Activated CD8-positive, alpha-beta memory T cell treated with anti-CD3 and anti-CD28 coated beads, Interleukin-2, amount 50 U/mL, for 24 hours (primary cell): ENCODE results near the gene CAMK2D.

Source experiments
- DNase-seq: peaks from one replicate; pipeline ENCODE4 v3.0.0-alpha.2; 2020; ENCODE audit errors: extremely low read depth

CAMK2D gene

DNA sequence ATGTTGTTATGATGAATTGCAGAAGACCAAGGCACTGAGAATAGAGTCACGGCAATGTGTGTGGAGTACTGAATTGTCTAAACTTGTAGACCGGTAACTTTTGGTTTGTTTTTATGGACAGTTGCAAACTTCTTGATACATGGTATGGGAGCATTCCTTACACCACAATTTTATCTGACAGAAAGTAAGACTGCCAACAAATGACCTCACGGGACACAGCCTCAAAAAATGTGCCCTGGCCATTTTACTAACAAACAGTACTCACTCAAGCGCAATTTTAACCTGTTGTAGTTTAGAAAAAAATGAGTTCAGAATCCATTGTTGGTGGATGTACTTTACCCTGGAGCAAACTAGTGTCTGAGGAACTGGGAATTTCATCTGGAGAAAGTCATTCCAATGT lies 321.2 kb downstream of the CAMK2D start:
- no peak for DNase-seq

DNA sequence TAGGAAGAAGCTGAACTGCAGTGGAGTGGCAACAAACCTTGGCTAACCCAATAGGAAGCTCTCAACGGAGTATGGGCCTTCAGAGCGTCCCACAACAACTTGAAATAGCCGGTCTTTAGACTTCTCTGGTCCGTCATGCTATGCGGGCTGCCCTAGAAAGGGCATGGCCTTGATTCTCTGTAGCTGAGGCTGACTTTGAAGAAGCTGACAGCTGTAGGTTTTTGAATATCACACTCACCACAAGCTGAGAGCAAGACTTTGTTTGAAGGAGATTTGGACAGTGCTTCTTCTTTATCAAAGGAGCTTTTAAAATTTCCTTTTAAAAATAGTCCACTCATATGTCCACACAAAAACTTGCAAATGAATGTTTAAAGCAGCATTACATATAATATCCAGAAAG lies 322.9 kb downstream of the CAMK2D start:
- DNase-seq = no peak

DNA sequence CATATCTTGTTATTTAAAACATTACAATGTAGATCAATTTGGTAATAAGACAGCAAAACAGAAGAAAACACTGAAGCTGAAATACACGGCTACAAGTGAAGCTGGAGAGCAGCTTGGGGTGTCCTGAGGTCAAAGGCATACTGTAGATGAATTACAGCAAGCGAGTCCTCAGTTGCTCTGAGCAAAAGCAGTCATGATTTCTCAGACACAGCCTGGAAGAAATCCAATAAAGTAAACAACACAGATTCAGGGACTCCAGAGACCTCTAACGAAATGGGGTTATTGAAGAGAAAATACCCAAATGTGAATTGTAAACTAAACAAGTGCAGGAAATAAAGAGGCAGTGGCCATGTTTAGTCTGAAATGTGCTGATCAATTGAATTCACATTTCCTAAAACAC lies 324.4 kb downstream of the CAMK2D start:
- DNase-seq = no peak

DNA sequence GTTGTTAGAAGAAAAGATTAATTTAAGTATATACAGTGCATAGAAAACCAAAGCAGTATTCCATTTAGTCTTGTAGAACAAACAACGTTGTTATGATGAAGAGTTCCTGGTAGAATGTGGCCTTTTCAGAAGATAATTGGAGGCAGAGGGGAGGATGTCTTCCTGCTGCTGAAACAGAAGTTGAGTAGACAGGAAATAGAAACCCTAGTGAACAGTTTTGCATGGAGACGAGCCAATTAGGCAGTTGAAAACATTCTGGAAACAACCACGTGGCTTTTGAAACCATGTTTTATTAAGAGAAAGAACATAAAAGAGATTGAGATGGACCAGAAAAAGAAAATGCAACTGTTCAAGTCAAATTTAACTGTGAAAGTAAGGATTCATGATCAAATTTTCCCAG lies 325.2 kb downstream of the CAMK2D start:
- no peak for DNase-seq

DNA sequence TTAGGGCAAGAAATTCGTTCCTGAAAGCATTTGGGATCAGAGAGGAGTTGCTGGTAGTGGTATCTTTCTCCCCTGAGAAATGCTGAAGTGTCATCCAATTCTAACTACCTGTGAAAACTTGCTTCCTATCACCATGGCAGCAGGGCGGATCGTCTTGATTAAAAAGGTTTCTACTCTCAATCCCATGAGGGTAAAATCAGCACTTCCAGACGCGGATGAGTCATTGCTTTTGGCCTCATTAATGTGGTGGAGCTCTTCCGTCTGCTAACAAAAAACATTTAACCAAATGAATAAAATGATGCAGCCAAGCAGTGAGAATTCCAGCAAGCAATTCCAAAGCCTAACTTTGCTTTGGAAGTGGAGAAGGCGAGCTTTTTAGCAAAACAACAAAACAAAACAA lies 325.6 kb downstream of the CAMK2D start:
- no peak for DNase-seq

DNA sequence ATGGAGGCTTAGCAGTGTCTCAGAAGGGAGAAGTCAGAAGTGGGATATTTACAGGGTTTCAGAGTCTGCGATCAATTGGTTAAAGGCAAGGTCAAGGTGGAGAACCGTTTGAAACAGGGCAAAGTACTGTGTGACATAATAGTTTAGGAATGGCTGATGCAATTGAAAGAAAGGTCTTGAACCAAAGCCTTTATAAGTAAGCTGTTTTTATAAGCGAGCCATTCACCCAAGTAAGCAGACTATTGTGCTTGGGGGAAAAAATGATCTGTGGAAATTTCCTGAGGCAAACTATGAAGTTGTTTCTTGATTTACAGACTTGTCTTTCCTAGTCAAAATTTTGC lies 327.3 kb downstream of the CAMK2D start:
- DNase-seq = no peak

- no peak for DNase-seq
These were observed 327.8 kb downstream of the CAMK2D start for GRCh38 chr4:113433536-113434246.

DNA sequence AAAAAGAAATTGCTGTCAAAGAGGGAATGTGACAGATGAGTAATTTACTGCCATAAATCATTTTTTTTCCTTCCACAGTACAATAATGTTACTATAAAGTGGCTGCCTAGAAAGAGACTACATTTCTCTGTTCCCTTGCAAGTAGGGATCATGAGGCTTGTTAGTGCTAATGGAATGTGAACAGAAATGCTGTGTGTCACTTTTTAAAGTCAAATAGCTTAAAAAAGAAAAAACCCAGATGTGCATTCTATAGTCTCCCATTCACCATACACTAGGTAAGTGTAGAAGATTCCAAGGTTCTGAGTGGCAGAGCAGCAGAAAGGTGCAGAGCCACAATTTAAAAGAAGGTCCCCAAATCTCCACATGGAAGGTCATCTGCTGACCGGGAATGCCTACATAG lies 328.4 kb downstream of the CAMK2D start:
- no peak for DNase-seq

DNA sequence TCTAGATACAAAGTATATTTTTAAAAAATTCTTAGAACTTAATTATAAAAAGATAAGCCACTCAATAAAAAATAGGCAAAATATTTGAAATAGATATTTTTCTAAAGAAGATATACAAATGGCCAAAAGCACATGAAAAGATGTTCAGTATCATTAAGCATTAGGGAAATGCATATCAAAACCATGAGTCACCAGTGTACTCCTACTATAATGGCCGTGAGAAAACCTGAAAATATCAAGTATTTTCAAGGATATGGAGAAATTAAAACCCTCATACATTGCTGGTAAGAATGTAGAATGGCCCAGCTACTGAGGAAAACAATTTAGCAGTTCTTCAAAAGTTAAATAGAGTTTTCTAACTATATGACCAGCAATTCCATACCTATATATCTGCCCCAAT lies 337.9 kb downstream of the CAMK2D start:
- no peak for DNase-seq

DNA sequence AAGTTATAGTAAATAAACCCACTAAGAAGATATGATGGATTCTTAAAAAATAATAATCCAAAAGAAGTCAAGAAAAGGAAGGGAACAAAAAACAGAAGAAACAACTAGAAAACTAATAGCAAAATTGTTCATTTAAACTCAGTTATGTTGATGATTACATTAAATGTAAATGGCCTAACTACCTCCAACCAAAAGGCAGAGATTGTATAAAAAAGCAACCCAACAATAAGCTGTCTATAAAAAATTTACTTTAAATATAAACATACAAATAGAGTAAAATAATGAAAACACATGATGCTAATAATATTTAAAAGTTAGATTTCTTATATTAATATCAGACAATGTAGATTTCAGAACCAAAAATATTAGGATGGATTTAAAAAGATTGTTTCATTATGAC lies 340.6 kb downstream of the CAMK2D start:
- no peak for DNase-seq

- DNase-seq = no peak
These were observed 341.9 kb downstream of the CAMK2D start for GRCh38 chr4:113419631-113420030.

- DNase-seq = no peak
These were observed 350.0 kb downstream of the CAMK2D start for GRCh38 chr4:113411496-113411938.

DNA sequence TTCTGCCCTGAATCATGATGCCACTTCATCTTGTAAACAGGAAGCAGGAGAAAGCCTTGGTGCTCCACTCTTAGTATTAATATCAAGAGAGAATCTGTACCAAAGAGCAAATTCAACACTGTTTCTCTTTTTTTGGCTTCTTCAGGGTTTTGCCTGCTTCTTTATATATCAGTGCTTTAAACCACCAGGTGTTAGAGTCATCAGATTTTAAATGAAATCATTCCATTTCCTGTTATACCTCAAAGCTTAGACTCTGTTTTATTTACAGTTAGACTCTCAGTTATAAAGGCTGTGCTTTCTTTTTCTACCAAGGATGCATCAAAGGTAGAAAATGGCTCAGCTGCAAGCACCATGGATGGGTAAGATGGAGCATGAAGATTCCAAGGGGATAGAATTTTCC lies 350.9 kb downstream of the CAMK2D start:
- DNase-seq = no peak

DNA sequence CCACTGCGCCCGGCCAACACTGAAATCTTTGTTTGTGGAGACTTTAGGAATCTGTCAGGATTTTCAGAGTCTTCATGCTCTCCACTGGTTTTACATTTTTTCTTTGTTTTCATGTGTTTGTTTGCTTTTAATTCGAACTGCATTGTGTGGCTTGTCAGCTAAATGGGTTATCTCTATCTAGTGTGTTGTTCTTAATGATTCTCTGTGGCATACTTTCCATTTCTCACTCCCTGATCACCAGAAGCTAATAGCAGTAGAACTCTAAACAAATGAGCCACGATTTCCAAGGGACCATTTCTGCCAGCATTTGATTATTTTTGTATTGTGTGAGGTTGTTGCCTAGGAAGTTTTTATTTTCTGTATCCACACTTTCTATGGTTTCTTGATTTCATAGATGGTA lies 352.4 kb downstream of the CAMK2D start:
- no peak for DNase-seq

- no peak for DNase-seq
These were observed 354.1 kb downstream of the CAMK2D start for GRCh38 chr4:113407409-113407808.

DNA sequence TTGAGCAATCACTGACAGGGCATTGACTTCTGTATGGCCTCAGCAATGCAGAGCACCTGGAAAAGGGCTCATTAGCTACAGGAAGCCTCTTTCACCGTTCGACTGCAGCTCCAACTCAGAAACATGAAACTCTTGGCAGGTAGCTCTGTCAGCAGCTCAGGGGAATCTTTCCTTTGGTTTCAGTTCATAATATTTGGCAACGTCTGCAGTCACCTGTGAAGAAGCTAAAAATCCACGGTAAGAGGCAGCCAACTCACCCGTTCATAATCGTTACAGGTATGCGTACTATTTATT lies 354.9 kb downstream of the CAMK2D start:
- DNase-seq = no peak

DNA sequence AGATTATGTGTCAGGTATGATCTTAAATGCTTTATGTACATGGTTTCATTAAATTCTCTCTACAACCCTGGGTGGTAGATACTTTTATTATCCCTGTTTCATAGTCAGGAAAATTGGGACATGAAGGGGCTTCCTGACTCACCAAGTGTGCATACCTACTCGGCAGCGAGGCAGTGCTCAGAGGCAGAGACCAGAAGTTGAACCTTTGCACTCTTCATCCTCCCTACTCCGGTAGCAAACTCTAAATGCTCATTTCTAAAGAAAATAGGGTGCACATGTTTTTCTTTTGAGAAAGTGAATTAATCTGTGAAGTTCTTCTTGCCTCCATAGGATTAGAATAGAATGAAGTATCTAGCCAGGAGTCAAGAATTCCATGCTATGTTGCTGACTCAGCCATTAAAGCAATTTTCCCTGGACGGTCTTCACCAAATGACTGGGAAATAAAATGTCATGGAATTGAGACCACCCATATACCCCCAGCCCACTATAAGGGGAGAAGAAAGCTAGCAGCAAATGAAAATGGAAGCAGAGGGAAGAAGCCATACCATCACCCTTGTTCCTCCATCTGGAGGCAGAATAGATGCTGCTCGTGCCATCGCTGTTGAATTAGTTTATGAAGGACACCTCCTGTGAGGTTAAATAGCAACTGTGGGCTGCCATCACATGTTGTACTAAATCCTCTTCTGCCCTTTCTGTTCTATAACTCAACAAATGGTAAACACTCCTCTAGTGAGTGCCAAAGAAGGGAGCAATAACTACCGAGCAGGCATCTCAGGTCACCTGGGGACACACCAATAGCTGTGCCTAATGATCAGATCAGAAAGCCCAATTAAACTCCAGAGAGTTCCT lies 355.4 kb downstream of the CAMK2D start:
- no peak for DNase-seq

DNA sequence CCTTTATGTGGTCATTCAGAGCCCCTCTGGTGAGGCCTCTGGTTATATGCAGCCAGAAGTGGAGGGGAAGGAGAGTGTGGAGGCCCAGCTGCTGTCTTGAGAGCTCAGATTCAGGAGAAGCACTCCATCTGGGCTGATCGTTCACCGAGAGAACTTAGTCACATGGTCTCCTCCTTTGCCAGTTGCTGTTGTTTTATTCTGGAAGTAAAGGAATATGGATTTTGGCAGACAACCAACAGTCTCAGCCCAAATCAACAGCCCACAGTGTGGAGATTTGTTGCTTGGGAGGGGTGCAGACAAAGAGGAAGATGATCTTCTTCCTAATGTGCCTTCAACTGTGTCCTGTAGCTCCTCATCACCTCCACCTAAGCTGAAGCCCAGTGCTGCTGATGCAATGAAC lies 356.7 kb downstream of the CAMK2D start:
- DNase-seq = no peak

- DNase-seq = no peak
These were observed 357.4 kb downstream of the CAMK2D start for GRCh38 chr4:113404167-113404571.
